ENCODE results near the gene MLLT6.
A peak's percentile ranks its signal among the peaks of the same experiment; 100 is the strongest.

MLLT6 gene

GRCh38 chr17:38690386-38690785 lies 14.7 kb upstream of the MLLT6 start:
- Histone ChIP-seq H3K4me1 (peaks cover 5 to 29% (median 14%) of the 10 kb centered on the region in 10 experiments), H3K9me3 (replicated peaks in 1 of 11) (no peaks in the 10 kb centered on the region), H3K4me3 (no peak overlapping the region), H3K36me3 (no peaks in the 10 kb centered on the region), H3K9ac (no peak overlapping the region), H4K20me1 (no peaks in the 10 kb centered on the region), H3K27ac (no peak overlapping the region), H3K4me2 (no peak overlapping the region), H3K27me3 (no peaks in the 10 kb centered on the region)
- no peak for TF ChIP-seq Cebpa-rat (IDR thresholded peaks at IDR 0.05)

- Histone ChIP-seq H3K4me2 (peak overlapping the region; percentile 15 to 55 (median 40); a peak in 15 of 22 replicates), H3K9me3 (replicated peaks in 1 of 11) (no peaks in the 10 kb centered on the region), H3K4me1 (peaks cover 12 to 29% (median 18%) of the 10 kb centered on the region in 10 experiments), H3K27me3 (no peaks in the 10 kb centered on the region), H4K20me1 (no peaks in the 10 kb centered on the region), H3K9ac (peak overlapping the region in 2 of 11 experiments; percentile 16 to 25; a peak in 1 of 22 replicates), H3K36me3 (no peaks in the 10 kb centered on the region), H3K4me3 (no peak overlapping the region), H3K27ac (no peak overlapping the region)
- no peak for TF ChIP-seq Cebpa-rat (IDR thresholded peaks at IDR 0.05)
Measured at GRCh38 chr17:38691154-38691553, 13.9 kb upstream of the MLLT6 start.

- H3K4me3 ChIP-seq, result no peak overlapping the region
- no peak for TF ChIP-seq Cebpa-rat (IDR thresholded peaks at IDR 0.05)
- no peaks in the 10 kb centered on the region for H3K36me3 ChIP-seq
- H3K27ac ChIP-seq, result no peak overlapping the region
- H4K20me1 ChIP-seq, result no peaks in the 10 kb centered on the region
- H3K4me1 ChIP-seq, result peaks cover 14 to 38% (median 26%) of the 10 kb centered on the region in 10 experiments
- H3K9me3 ChIP-seq (replicated peaks in 1 of 11), result no peaks in the 10 kb centered on the region
- H3K9ac ChIP-seq, result no peak overlapping the region
- no peaks in the 10 kb centered on the region for H3K27me3 ChIP-seq
- no peak overlapping the region for H3K4me2 ChIP-seq
Measured at GRCh38 chr17:38693700-38694329, 11.3 kb upstream of the MLLT6 start.

- H3K4me1 ChIP-seq, result peaks cover 27 to 50% (median 42%) of the 10 kb centered on the region in 10 experiments
- no peak overlapping the region for H3K27ac ChIP-seq
- no peak overlapping the region; a peak in 1 of 22 replicates for H3K9ac ChIP-seq
- TF ChIP-seq Cebpa-rat (IDR thresholded peaks at IDR 0.05), result no peak
- H4K20me1 ChIP-seq, result no peaks in the 10 kb centered on the region
- peak overlapping the region in 6 of 11 experiments; percentile 1 to 54 (median 22); a peak in 5 of 22 replicates for H3K4me2 ChIP-seq
- no peak overlapping the region for H3K4me3 ChIP-seq
- H3K9me3 ChIP-seq (replicated peaks in 1 of 11), result 0 out of 22 replicates have a peak, but pooled peaks cover 0 to 3% (median 0%) of the 10 kb centered on the region in 11 experiments
- H3K36me3 ChIP-seq, result no peaks in the 10 kb centered on the region
- H3K27me3 ChIP-seq, result no peaks in the 10 kb centered on the region
Measured at GRCh38 chr17:38697061-38697820, 7.8 kb upstream of the MLLT6 start.

- no peak overlapping the region for H3K4me3 ChIP-seq
- no peak overlapping the region for H3K27ac ChIP-seq
- no peaks in the 10 kb centered on the region for H3K36me3 ChIP-seq
- no peak for TF ChIP-seq Cebpa-rat (IDR thresholded peaks at IDR 0.05)
- peak overlapping the region in 3 of 11 experiments; percentile 75 to 98 (median 97); a peak in 5 of 22 replicates for H3K4me2 ChIP-seq
- no peak overlapping the region for H3K9ac ChIP-seq
- peaks cover 38 to 59% (median 51%) of the 10 kb centered on the region in 10 experiments for H3K4me1 ChIP-seq
- H3K9me3 ChIP-seq (replicated peaks in 1 of 11), result 0 out of 22 replicates have a peak, but pooled peaks cover 0 to 3% (median 0%) of the 10 kb centered on the region in 11 experiments
- H4K20me1 ChIP-seq, result no peaks in the 10 kb centered on the region
- H3K27me3 ChIP-seq, result no peaks in the 10 kb centered on the region
Measured at GRCh38 chr17:38698760-38699159, 6.3 kb upstream of the MLLT6 start.

- Histone ChIP-seq H3K4me1 (peaks cover 36 to 60% (median 52%) of the 10 kb centered on the region in 10 experiments), H3K9me3 (replicated peaks in 1 of 11) (0 out of 22 replicates have a peak, but pooled peaks cover 0 to 3% (median 0%) of the 10 kb centered on the region in 11 experiments), H3K27ac (peak overlapping the region; percentile 90 to 99 (median 97)), H3K4me2 (peak overlapping the region; percentile 89 to 99 (median 97)), H3K4me3 (peak overlapping the region; percentile 75 to 96 (median 90)), H3K27me3 (no peaks in the 10 kb centered on the region), H3K36me3 (no peaks in the 10 kb centered on the region), H3K9ac (peak overlapping the region; percentile 91 to 99 (median 97)), H4K20me1 (peaks cover 1 to 7% (median 3%) of the 10 kb centered on the region in 11 experiments; a peak in 13 of 22 replicates)
- no peak for TF ChIP-seq Cebpa-rat (IDR thresholded peaks at IDR 0.05)
Measured at GRCh38 chr17:38701504-38702165, 3.4 kb upstream of the MLLT6 start.

- H3K9ac ChIP-seq, result peak overlapping the region; percentile 91 to 99 (median 97)
- H3K9me3 ChIP-seq (replicated peaks in 1 of 11), result 0 out of 22 replicates have a peak, but pooled peaks cover 0 to 3% (median 0%) of the 10 kb centered on the region in 11 experiments
- peak overlapping the region; percentile 89 to 99 (median 97) for H3K4me2 ChIP-seq
- H3K27ac ChIP-seq, result peak overlapping the region; percentile 90 to 99 (median 97)
- H3K4me1 ChIP-seq, result peaks cover 43 to 65% (median 54%) of the 10 kb centered on the region in 10 experiments
- peaks cover 0 to 3% (median 1%) of the 10 kb centered on the region in 11 experiments; a peak in 11 of 22 replicates for H3K36me3 ChIP-seq
- TF ChIP-seq Cebpa-rat (IDR thresholded peaks at IDR 0.05), result no peak
- H3K27me3 ChIP-seq, result no peaks in the 10 kb centered on the region
- H4K20me1 ChIP-seq, result peaks cover 8 to 14% (median 9%) of the 10 kb centered on the region in 11 experiments; a peak in 17 of 22 replicates
- H3K4me3 ChIP-seq, result peak overlapping the region; percentile 75 to 96 (median 90)
Measured at GRCh38 chr17:38702166-38702915, 2.7 kb upstream of the MLLT6 start.
